Measurements from ENCODE around the gene YY1AP1.
"Not testable (repeated sequence)": the region's sequence is repeated elsewhere in the genome, so short reads cannot be mapped to it uniquely, and the experiment has no call there.

YY1AP1 gene

DNA sequence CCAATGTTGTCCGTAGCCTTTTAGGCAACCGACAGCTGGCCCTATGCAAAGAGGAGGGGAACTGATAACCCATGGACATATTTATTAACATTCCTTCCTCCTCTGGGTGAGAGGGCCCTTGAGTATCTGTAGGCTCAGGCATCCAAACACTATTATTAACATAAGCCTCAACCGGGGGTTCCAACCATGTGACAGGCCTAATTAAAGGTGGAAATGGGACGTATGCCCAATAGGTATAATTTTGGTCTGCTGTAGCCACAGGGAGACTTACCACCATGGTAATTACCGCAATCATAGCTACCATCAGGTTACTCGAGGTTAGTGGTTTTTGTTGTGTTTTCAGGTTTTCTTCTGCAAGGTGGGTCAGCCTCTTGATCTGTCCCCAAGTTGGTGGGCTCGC, 5.6 kb upstream of the YY1AP1 start:
- no peak for DNase-seq (ENCODE audit: low read depth in 1 of 2, low spot score in 1 of 2)
- H3K27ac ChIP-seq (replicated peaks), result no peak overlapping the region
- TF ChIP-seq POLR2AphosphoS5 (IDR thresholded peaks at IDR 0.05; ENCODE audit: low read depth), result no peak
- no peak for TF ChIP-seq SPI1 (IDR thresholded peaks at IDR 0.05; ENCODE audit: borderline replicate concordance, low read depth)
- TF ChIP-seq CTCF (IDR thresholded peaks at IDR 0.05; ENCODE audit: insufficient read depth, low read length), result no peak
- no peak for TF ChIP-seq GABPA (IDR thresholded peaks at IDR 0.05; ENCODE audit: low read depth)
- TF ChIP-seq REST (IDR thresholded peaks at IDR 0.05; ENCODE audit: insufficient replicate concordance, low read depth), result no peak
- no peak overlapping the region for H3K4me3 ChIP-seq (replicated peaks; ENCODE audit: insufficient read depth, low read length)
- no peaks in the 10 kb centered on the region for H3K27me3 ChIP-seq (ENCODE audit: insufficient read depth, poor library complexity, severe bottlenecking)

GRCh38 chr1:155691992-155692528, 3.5 kb upstream of the YY1AP1 start:
- Histone ChIP-seq H3K4me3 (replicated peaks; ENCODE audit: insufficient read depth, low read length) (no peak overlapping the region), H3K27ac (replicated peaks) (no peak overlapping the region), H3K27me3 (ENCODE audit: insufficient read depth, poor library complexity, severe bottlenecking) (no peaks in the 10 kb centered on the region)
- no peak for DNase-seq (ENCODE audit: low read depth in 1 of 2, low spot score in 1 of 2)
- no peak for TF ChIP-seq CTCF (IDR thresholded peaks at IDR 0.05; ENCODE audit: insufficient read depth, low read length)
- no peak for TF ChIP-seq POLR2AphosphoS5 (IDR thresholded peaks at IDR 0.05; ENCODE audit: low read depth)
- no peak for TF ChIP-seq GABPA (IDR thresholded peaks at IDR 0.05; ENCODE audit: low read depth)
- TF ChIP-seq REST (IDR thresholded peaks at IDR 0.05; ENCODE audit: insufficient replicate concordance, low read depth), result no peak
- TF ChIP-seq SPI1 (IDR thresholded peaks at IDR 0.05; ENCODE audit: borderline replicate concordance, low read depth), result no peak

DNA sequence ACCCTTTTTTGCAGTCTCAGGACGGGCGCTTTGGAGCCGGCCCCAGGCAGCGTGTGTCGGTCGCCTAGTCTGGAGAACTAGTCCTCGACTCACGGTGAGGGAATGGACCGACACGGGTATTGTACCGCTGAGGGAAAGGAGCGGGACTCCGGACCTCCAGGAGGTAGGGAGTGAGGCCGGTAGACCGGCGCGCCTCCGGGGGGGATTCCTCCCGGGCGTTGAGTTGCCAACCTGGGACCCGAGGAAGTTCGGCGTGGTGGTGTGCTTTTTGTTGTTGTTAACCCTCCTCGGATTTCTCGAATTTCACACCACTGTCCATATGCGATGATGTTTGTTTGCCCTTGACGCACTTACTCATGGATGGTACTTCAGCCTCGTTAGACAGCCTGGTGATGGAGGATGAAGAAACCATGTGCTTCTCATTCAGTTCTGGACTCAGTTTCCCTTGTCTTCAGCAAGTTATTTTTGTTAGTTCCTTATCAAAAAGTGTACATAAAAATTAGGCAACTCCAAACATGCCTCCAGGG, 570 bp upstream of the YY1AP1 start, which contains the start of gene DAP3:
TSS of gene DAP3 (plus strand) at position 11 of the 527 bp plus-strand sequence. CDS start 20,689 bp downstream, outside the sequence.
- not testable (repeated sequence) for DNase-seq (ENCODE audit: low read depth in 1 of 2, low spot score in 1 of 2); H3K27me3 ChIP-seq (ENCODE audit: insufficient read depth, poor library complexity, severe bottlenecking)
- peak; percentile 52 for TF ChIP-seq REST (IDR thresholded peaks at IDR 0.05; ENCODE audit: insufficient replicate concordance, low read depth)
- 0 out of 2 replicates have a peak, but pooled peaks have one; percentile 58 for TF ChIP-seq POLR2AphosphoS5 (IDR thresholded peaks at IDR 0.05; ENCODE audit: low read depth)
- Histone ChIP-seq H3K27ac (replicated peaks) (peak within 1 kb of the TSS; percentile 100), H3K4me3 (replicated peaks; ENCODE audit: insufficient read depth, low read length) (peak within 1 kb of the TSS; percentile 85)

Data from HL-60 (cell line).